OCI-LY3 (cell line): ENCODE results near the gene WHRN.

Experiments used
- EZH2phosphoT487 ChIP-seq: fragments of 200-600 bp; shearing (Covaris generic); IDR thresholded peaks from 2 replicates; pipeline ENCODE4 v1.6.1; 2018; ENCODE audit warnings: antibody characterized with exemption, mixed run types, low read depth
- TF ChIP-seq, protein P1 (sequence below): fragments of 200-600, 300-600 bp; sonication (generic); IDR thresholded peaks from 2 replicates; pipeline ENCODE4 v1.5.1; 2014; ENCODE audit warnings: antibody characterized with exemption, low read length, low read depth

DNA sequence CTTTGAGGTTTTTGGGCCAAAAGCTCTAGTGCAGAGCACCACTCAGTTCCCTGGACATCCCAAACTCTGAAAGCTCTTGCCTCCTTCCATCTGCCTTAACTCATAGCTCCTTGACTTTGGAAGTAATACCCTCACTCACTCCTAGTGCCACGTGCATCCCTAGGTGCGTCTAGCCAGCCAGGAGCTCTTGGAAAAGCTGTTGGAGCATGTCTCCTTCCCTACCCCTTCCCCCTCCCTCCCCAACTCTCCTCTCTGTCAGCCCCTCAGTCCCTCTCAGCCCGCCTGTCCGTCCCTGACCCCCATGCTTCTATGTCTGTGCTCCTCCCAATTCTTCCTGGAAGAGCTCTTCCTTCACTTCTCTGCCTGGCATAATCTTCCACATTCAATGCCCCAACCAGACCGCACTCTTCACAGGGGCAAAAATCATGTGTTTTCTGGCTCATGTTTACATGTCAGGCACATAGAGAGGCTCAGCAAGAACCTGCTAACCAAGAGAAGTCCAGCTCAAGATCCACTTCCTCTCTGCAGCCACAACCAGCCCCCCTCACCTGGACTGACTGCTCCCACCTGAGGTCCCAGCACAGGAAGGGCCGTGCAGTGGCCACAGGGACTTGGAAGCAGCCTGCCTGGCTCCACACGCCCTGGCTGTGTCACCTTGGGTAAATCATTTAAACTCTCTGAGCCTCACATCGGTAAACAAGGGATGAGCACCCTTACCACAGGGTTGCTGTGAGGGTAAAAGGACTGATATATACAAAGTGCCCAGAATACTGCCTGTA lies 58.4 kb downstream of the WHRN start:
- TF ChIP-seq, protein P1, sequence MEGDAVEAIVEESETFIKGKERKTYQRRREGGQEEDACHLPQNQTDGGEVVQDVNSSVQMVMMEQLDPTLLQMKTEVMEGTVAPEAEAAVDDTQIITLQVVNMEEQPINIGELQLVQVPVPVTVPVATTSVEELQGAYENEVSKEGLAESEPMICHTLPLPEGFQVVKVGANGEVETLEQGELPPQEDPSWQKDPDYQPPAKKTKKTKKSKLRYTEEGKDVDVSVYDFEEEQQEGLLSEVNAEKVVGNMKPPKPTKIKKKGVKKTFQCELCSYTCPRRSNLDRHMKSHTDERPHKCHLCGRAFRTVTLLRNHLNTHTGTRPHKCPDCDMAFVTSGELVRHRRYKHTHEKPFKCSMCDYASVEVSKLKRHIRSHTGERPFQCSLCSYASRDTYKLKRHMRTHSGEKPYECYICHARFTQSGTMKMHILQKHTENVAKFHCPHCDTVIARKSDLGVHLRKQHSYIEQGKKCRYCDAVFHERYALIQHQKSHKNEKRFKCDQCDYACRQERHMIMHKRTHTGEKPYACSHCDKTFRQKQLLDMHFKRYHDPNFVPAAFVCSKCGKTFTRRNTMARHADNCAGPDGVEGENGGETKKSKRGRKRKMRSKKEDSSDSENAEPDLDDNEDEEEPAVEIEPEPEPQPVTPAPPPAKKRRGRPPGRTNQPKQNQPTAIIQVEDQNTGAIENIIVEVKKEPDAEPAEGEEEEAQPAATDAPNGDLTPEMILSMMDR: no peak
- TF ChIP-seq EZH2phosphoT487: no peak
